ENCODE results near the gene WNT7B. TPM values are rescaled to one million over a fixed set of nuclear protein-coding genes. Genes with fewer than 3 reads are reported as not detected.

The WNT7B gene
- total RNA-seq, 2 experiments from 2014 or later = not detected

DNA sequence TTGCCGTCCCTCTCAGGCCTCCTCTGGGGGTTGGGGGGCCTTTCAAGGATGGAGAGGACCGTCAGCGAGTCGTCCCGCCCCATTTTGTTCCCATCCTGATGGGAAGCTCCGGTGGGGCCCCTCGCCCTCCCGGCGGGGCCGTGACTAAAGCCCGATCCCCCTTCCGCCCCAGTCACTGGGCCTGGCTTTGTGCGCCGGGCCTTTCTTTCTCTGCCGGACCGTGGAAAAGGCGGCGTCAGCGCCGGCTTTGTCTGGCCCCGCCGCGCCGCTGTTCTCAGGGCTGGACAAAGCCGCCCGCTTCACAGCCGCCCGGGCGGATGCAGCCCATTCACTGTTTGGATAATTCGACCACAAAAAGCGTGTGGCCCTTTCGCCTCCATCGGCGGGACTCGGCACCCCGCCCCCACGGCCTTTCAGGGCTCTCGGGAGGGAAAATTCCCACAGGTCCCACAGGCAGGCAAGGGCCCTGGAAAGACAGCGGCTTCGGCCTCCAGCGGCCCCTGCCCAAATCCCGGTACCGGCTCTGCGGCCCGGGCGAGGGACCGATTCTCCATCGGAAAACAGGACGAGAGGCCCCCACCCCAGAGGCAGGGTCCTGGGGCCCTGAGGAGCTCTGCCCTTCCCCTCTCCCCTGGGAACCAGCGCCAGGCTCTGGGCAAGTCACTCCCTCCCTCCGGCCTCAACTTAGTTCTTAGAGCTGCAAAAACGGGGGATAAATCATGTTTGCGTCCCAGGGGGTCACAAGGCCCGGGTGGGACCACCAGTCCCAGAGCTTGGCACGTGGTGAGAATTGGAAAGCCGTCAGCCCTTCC is 87.2 kb downstream of the WNT7B start:
- ChIA-PET POLR2A (no interaction called here), CTCF (no interaction called here)
- Mint-ChIP-seq H3K4me1 (no peaks in the 10 kb centered on the region), H3K27me3 (peaks cover 5% of the 10 kb centered on the region), H3K36me3 (ENCODE audit: low read depth) (no peaks in the 10 kb centered on the region), H3K9me3 (no peaks in the 10 kb centered on the region), H3K4me3 (no peak overlapping the region), H3K27ac (no peak overlapping the region)
- no peak for DNase-seq

DNA sequence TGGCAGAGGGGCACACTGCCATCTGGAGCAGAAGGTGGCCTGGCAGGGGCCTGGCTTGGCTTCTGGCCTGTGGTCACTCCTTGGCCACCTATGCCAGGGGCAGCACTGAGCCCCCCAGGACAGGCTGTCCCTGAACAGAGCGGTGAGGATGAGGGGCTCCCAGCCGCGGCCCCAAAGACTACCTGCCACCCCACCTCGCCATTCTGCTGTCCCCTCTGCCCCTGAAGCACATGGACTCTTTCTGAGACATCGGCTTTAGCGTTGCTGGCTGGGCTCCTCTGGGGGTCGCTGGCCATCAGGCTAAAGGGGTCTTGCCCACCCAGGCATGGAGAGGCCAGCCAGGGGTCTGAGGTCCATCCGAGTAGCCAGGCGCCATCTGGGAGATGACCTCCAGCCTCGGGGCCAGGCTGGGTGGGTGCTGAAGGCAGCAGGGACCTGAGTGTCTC is 87.8 kb downstream of the WNT7B start:
- no peaks in the 10 kb centered on the region for H3K36me3 Mint-ChIP-seq (ENCODE audit: low read depth)
- no peak overlapping the region for H3K27ac Mint-ChIP-seq
- no peaks in the 10 kb centered on the region for H3K4me1 Mint-ChIP-seq
- no peaks in the 10 kb centered on the region for H3K9me3 Mint-ChIP-seq
- ChIA-PET POLR2A (no interaction called here), CTCF (no interaction called here)
- H3K27me3 Mint-ChIP-seq = peaks cover 5% of the 10 kb centered on the region
- DNase-seq = no peak
- no peak overlapping the region for H3K4me3 Mint-ChIP-seq

GRCh38 chr22:45888221-45889092 is 88.5 kb downstream of the WNT7B start:
- no peak for DNase-seq
- H3K27ac Mint-ChIP-seq = no peak overlapping the region
- H3K36me3 Mint-ChIP-seq (ENCODE audit: low read depth) = no peaks in the 10 kb centered on the region
- no peaks in the 10 kb centered on the region for H3K4me1 Mint-ChIP-seq
- ChIA-PET CTCF (no interaction called here), POLR2A (no interaction called here)
- H3K27me3 Mint-ChIP-seq = peaks cover 4% of the 10 kb centered on the region
- H3K4me3 Mint-ChIP-seq = no peak overlapping the region
- no peaks in the 10 kb centered on the region for H3K9me3 Mint-ChIP-seq

DNA sequence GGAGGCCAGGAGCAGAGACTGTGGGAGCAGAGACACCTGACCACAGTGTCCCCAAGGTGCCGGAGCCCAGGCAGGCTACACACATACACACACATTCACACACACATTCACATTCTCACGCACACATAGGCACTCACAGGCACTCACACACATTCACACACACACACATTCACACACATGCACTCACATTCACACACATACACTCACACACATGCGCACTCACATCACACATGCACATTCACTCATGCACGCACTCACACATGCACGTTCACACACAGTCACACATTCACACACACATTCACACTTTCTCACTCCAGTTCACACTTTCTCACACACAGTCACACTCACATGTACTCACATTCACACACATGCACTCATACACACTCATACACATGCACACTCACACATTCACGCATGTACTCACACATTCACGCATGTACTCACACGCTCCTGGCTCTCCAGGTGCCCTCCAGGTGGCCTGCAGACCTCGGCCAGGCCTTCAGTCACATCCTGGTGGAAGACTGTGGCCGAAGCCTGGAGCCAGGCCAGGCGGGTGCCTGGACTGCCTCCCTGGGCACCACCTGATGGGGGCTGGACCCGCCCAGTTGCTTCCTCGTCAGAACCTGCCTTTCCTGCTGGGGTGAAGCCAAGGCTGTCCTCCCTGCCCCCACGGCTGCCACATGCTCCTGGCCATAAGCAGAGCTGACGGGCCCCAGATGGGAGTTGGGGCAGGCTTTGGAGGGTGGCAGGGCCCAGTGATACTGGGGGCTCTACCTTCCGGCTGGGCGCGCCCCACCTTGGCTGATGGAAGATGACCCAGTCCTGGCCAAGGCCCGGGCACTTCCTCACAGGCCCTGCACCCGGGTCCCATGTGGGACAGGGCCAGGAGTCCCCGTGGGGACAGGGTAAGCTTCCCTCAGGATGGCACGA is 89.5 kb downstream of the WNT7B start:
- Mint-ChIP-seq H3K4me3 (no peak overlapping the region), H3K36me3 (ENCODE audit: low read depth) (no peaks in the 10 kb centered on the region), H3K4me1 (no peaks in the 10 kb centered on the region), H3K27ac (no peak overlapping the region), H3K27me3 (peaks cover 3% of the 10 kb centered on the region), H3K9me3 (no peaks in the 10 kb centered on the region)
- DNase-seq = no peak
- CTCF ChIA-PET = no interaction called here
- POLR2A ChIA-PET = no interaction called here

DNA sequence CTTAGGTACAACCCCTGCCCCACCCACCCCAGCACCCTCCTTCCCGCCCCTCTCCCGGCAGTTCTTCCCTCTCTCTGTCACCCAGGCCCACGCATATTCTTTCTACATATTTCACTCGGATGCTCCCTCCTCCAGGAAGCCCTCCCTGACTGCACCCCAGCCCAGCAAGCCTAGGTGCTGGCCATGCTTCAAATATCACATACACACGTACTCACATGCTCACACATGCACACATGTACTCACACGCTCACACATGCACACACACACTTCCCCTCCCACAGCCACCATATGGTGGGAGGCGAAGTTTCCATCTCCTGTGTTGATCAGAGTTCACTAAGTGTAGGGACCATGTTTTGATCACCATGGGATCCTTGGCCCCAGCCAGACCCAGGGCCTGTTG is 90.4 kb downstream of the WNT7B start:
- CTCF ChIA-PET = no interaction called here
- Mint-ChIP-seq H3K9me3 (no peaks in the 10 kb centered on the region), H3K27me3 (peaks cover 5% of the 10 kb centered on the region), H3K36me3 (ENCODE audit: low read depth) (no peaks in the 10 kb centered on the region), H3K27ac (no peak overlapping the region), H3K4me1 (no peaks in the 10 kb centered on the region), H3K4me3 (no peak overlapping the region)
- POLR2A ChIA-PET = no interaction called here
- no peak for DNase-seq

DNA sequence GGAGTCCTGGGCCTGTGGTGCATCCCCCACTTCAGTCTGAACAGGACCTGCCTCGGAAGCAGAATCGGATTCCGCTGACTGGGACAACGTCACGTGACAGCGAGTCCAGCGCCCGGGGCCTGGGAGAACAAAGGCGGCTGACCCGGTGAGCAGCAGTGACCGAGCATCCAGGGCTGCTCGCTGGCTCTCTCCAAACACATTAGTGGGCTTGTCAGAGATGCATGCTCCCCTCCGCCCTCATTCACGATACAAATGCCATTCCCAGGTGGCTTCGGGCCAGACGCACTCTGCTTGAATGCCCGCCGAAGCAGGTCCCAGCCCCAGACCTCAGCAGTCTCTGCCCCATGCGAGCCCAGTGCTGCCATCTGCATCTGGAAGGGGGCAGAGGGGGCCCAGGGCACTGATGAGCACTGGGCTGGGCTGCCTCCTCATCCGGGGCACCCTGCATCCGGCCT is 91.0 kb downstream of the WNT7B start:
- H3K36me3 Mint-ChIP-seq (ENCODE audit: low read depth) = no peaks in the 10 kb centered on the region
- DNase-seq = no peak
- H3K9me3 Mint-ChIP-seq = no peaks in the 10 kb centered on the region
- H3K27me3 Mint-ChIP-seq = peaks cover 8% of the 10 kb centered on the region
- no peaks in the 10 kb centered on the region for H3K4me1 Mint-ChIP-seq
- H3K4me3 Mint-ChIP-seq = no peak overlapping the region
- no peak overlapping the region for H3K27ac Mint-ChIP-seq
- POLR2A ChIA-PET = no interaction called here
- CTCF ChIA-PET = no interaction called here

DNA sequence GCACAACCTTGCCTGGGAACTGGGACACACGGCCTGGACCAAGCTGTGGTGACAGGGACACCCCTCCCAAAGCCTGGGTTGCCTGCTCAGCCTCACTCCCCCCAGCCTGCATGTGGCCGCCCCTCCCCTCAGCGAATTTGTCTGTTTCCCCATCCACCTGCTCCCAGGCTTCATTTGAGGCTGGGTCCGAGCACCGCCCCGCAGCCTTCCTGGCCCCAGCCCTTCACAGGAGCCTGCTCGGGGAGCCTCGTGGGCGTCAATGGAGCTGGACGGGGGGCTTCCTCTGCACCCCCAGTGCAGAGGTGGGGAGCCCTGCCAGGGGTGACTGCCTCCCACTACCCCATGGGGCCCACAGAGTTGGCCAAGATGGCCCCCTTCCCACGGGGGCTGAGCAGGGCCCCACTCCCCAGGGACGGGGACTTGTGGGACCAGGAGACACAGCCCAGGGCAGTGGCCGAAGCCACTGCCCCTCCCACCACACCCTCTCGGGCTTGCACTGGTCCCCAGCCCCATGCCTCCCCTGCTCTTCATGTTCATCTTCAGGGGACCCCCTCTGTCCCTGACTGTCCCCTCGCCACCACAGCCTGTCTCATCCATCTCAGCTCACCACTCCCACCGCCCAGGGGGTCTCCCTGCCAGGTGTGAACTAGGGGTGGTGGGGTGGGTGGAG is 91.7 kb downstream of the WNT7B start:
- H3K36me3 Mint-ChIP-seq (ENCODE audit: low read depth) = no peaks in the 10 kb centered on the region
- no peaks in the 10 kb centered on the region for H3K4me1 Mint-ChIP-seq
- ChIA-PET CTCF (no interaction called here), POLR2A (no interaction called here)
- H3K27me3 Mint-ChIP-seq = peaks cover 10% of the 10 kb centered on the region
- no peak for DNase-seq
- H3K4me3 Mint-ChIP-seq = no peak overlapping the region
- no peak overlapping the region for H3K27ac Mint-ChIP-seq
- H3K9me3 Mint-ChIP-seq = no peaks in the 10 kb centered on the region

DNA sequence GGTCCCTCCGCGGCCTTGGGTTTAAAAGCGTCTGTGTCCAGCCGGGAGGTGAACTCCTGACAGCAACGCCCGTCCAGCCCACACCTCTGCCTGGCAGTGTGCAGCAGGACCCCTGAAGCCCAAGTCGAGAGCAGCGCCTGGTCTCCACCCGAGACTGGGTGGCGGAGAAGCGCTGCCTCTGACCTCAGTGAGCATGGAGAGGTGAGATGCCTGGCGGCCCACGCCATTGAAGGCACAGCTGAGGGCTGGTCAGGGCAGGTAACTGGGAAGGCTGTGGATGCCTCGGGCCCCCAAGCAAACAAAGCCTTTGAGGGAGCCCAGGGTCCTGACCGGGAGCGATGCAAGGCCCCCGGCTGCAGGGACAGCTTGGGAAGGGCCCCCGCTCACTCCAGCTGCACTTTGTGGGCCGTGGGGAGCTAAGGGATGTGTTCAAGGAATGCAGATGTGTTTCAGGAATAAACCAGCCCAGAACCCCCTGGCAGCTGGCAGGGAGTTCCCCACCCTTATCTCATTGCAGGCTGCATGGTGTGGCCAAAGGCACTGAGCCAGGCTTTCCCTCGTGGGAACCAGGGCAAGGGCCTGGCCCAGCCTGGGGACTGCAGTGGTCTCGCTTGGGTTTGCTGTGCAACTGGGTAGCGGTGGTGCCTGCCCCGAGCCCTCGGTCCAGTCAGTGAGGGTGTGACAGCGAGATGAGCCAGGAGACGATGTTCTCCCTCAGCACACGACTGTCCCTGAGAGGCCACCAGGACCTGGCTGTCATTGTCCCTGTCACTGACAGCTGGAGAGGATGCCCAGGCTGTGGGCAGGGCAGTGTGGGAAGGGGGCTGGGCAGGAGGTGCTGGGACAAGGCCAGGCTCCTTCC is 92.5 kb downstream of the WNT7B start:
- H3K9me3 Mint-ChIP-seq = no peaks in the 10 kb centered on the region
- no peak for DNase-seq
- POLR2A ChIA-PET = no interaction called here
- H3K36me3 Mint-ChIP-seq (ENCODE audit: low read depth) = no peaks in the 10 kb centered on the region
- H3K27me3 Mint-ChIP-seq = peaks cover 18% of the 10 kb centered on the region
- no peaks in the 10 kb centered on the region for H3K4me1 Mint-ChIP-seq
- CTCF ChIA-PET = no interaction called here
- no peak overlapping the region for H3K4me3 Mint-ChIP-seq
- no peak overlapping the region for H3K27ac Mint-ChIP-seq

- POLR2A ChIA-PET = no interaction called here
- H3K27me3 Mint-ChIP-seq = peaks cover 21% of the 10 kb centered on the region
- no peak for DNase-seq
- no peaks in the 10 kb centered on the region for H3K9me3 Mint-ChIP-seq
- H3K4me1 Mint-ChIP-seq = no peaks in the 10 kb centered on the region
- no peaks in the 10 kb centered on the region for H3K36me3 Mint-ChIP-seq (ENCODE audit: low read depth)
- CTCF ChIA-PET = no interaction called here
- no peak overlapping the region for H3K27ac Mint-ChIP-seq
- no peak overlapping the region for H3K4me3 Mint-ChIP-seq
These were observed 93.2 kb downstream of the WNT7B start for GRCh38 chr22:45883811-45884170.

- H3K9me3 Mint-ChIP-seq = no peaks in the 10 kb centered on the region
- H3K36me3 Mint-ChIP-seq (ENCODE audit: low read depth) = no peaks in the 10 kb centered on the region
- H3K4me3 Mint-ChIP-seq = no peak overlapping the region
- no peaks in the 10 kb centered on the region for H3K4me1 Mint-ChIP-seq
- CTCF ChIA-PET = no interaction called here
- H3K27me3 Mint-ChIP-seq = peaks cover 27% of the 10 kb centered on the region
- no peak overlapping the region for H3K27ac Mint-ChIP-seq
- POLR2A ChIA-PET = no interaction called here
- DNase-seq = no peak
These were observed 93.8 kb downstream of the WNT7B start for GRCh38 chr22:45882881-45883810.

DNA sequence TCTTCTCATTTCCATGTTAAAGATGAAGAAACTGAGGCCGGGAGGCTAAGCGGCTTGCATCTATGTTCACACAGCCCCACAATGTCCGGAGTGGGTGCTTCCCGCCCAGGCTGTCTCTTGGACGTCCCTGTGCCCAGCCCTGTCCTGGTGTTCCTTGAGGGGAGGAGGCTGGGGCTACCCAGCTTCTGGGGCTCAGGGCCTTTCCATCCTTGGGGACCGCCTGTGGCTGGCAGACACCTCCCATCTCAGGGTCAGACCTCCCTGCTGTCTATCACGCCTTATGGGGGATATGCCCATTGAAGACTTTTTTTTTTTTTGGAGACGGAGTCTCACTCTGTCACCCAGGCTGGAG is 95.5 kb downstream of the WNT7B start:
- no peaks in the 10 kb centered on the region for H3K4me1 Mint-ChIP-seq
- no peak for DNase-seq
- CTCF ChIA-PET = no interaction called here

More for the DNA sequence above, 95.5 kb downstream of the WNT7B start:
- POLR2A ChIA-PET = no interaction called here
- no peak overlapping the region for H3K4me3 Mint-ChIP-seq
- peaks cover 34% of the 10 kb centered on the region for H3K27me3 Mint-ChIP-seq
- H3K36me3 Mint-ChIP-seq (ENCODE audit: low read depth) = no peaks in the 10 kb centered on the region
- H3K9me3 Mint-ChIP-seq = no peaks in the 10 kb centered on the region
- no peak overlapping the region for H3K27ac Mint-ChIP-seq

All from activated CD4-positive, alpha-beta memory T cell treated with anti-CD3 and anti-CD28 coated beads, Interleukin-2, amount 10 ng/mL, durations not matched to agents 7 days and 5 days (primary cell).